IPS-15b (cell line): ENCODE results near the gene FERMT2.

ENCODE experiments used
- H3K27me3 ChIP-seq: one replicate; pipeline ENCODE4 v1.6.1; 2013; ENCODE audit warnings: low read length; ENCODE audit not compliant: control insufficient read depth, insufficient read depth
- H3K36me3 ChIP-seq: one replicate; pipeline ENCODE4 v1.6.1; 2013; ENCODE audit warnings: low read length; ENCODE audit not compliant: control insufficient read depth, insufficient read depth
- H3K4me1 ChIP-seq: one replicate; pipeline ENCODE4 v1.6.1; 2013; ENCODE audit warnings: mild to moderate bottlenecking, low read length; ENCODE audit not compliant: control insufficient read depth, insufficient read depth
- H3K4me3 ChIP-seq: one replicate; pipeline ENCODE4 v1.5.1; 2013; ENCODE audit warnings: low read depth, low read length
- H3K9ac ChIP-seq: one replicate; pipeline ENCODE4 v1.6.1; 2013; ENCODE audit warnings: low read depth, mild to moderate bottlenecking, low read length
- H3K9me3 ChIP-seq: one replicate; pipeline ENCODE4 v1.6.1; 2013; ENCODE audit warnings: mild to moderate bottlenecking, low read length; ENCODE audit not compliant: control insufficient read depth, insufficient read depth

FERMT2 gene

GRCh38 chr14:52917735-52918134, 33.1 kb downstream of the FERMT2 start:
- H3K4me3 ChIP-seq = no peak overlapping the region
- no peaks in the 10 kb centered on the region for H3K4me1 ChIP-seq
- H3K9ac ChIP-seq = no peak overlapping the region
- no peaks in the 10 kb centered on the region for H3K9me3 ChIP-seq
- H3K36me3 ChIP-seq = no peaks in the 10 kb centered on the region
- no peaks in the 10 kb centered on the region for H3K27me3 ChIP-seq

- no peak overlapping the region for H3K9ac ChIP-seq
- no peaks in the 10 kb centered on the region for H3K4me1 ChIP-seq
- no peaks in the 10 kb centered on the region for H3K9me3 ChIP-seq
- H3K27me3 ChIP-seq = no peaks in the 10 kb centered on the region
- no peak overlapping the region for H3K4me3 ChIP-seq
- no peaks in the 10 kb centered on the region for H3K36me3 ChIP-seq
Measured at GRCh38 chr14:52914295-52914694, 36.6 kb downstream of the FERMT2 start.

GRCh38 chr14:52913271-52913670, 37.6 kb downstream of the FERMT2 start:
- Histone ChIP-seq H3K9me3 (no peaks in the 10 kb centered on the region), H3K4me3 (no peak overlapping the region), H3K36me3 (peaks cover 3% of the 10 kb centered on the region), H3K9ac (no peak overlapping the region), H3K27me3 (no peaks in the 10 kb centered on the region), H3K4me1 (no peaks in the 10 kb centered on the region)

- H3K9me3 ChIP-seq = no peaks in the 10 kb centered on the region
- no peak overlapping the region for H3K9ac ChIP-seq
- H3K4me1 ChIP-seq = no peaks in the 10 kb centered on the region
- H3K36me3 ChIP-seq = peaks cover 3% of the 10 kb centered on the region
- H3K27me3 ChIP-seq = no peaks in the 10 kb centered on the region
- H3K4me3 ChIP-seq = no peak overlapping the region
Measured at GRCh38 chr14:52911904-52912303, 38.9 kb downstream of the FERMT2 start.

- Histone ChIP-seq H3K9me3 (no peaks in the 10 kb centered on the region), H3K4me1 (no peaks in the 10 kb centered on the region), H3K36me3 (peaks cover 3% of the 10 kb centered on the region), H3K4me3 (no peak overlapping the region), H3K27me3 (no peaks in the 10 kb centered on the region), H3K9ac (no peak overlapping the region)
Measured at GRCh38 chr14:52910572-52910971, 40.3 kb downstream of the FERMT2 start.

- Histone ChIP-seq H3K4me3 (no peak overlapping the region), H3K36me3 (peaks cover 3% of the 10 kb centered on the region), H3K9ac (no peak overlapping the region), H3K9me3 (no peaks in the 10 kb centered on the region), H3K27me3 (no peaks in the 10 kb centered on the region), H3K4me1 (no peaks in the 10 kb centered on the region)
Measured at GRCh38 chr14:52907949-52908348, 42.9 kb downstream of the FERMT2 start.

- H3K36me3 ChIP-seq = peaks cover 3% of the 10 kb centered on the region
- H3K9me3 ChIP-seq = no peaks in the 10 kb centered on the region
- H3K4me1 ChIP-seq = peaks cover 3% of the 10 kb centered on the region
- no peaks in the 10 kb centered on the region for H3K27me3 ChIP-seq
- no peak overlapping the region for H3K4me3 ChIP-seq
- no peak overlapping the region for H3K9ac ChIP-seq
Measured at GRCh38 chr14:52906141-52906601, 44.7 kb downstream of the FERMT2 start.

- H3K4me1 ChIP-seq = peaks cover 3% of the 10 kb centered on the region
- H3K4me3 ChIP-seq = no peak overlapping the region
- H3K9me3 ChIP-seq = no peaks in the 10 kb centered on the region
- no peaks in the 10 kb centered on the region for H3K36me3 ChIP-seq
- H3K9ac ChIP-seq = no peak overlapping the region
- no peaks in the 10 kb centered on the region for H3K27me3 ChIP-seq
Measured at GRCh38 chr14:52902971-52903619, 47.8 kb downstream of the FERMT2 start.

- no peak overlapping the region for H3K4me3 ChIP-seq
- no peaks in the 10 kb centered on the region for H3K36me3 ChIP-seq
- no peaks in the 10 kb centered on the region for H3K27me3 ChIP-seq
- H3K4me1 ChIP-seq = peaks cover 3% of the 10 kb centered on the region
- no peak overlapping the region for H3K9ac ChIP-seq
- H3K9me3 ChIP-seq = no peaks in the 10 kb centered on the region
Measured at GRCh38 chr14:52901357-52901980, 49.4 kb downstream of the FERMT2 start.

GRCh38 chr14:52900731-52901130, 50.1 kb downstream of the FERMT2 start:
- Histone ChIP-seq H3K4me1 (peaks cover 3% of the 10 kb centered on the region), H3K4me3 (no peak overlapping the region), H3K27me3 (no peaks in the 10 kb centered on the region), H3K36me3 (no peaks in the 10 kb centered on the region), H3K9ac (no peak overlapping the region), H3K9me3 (no peaks in the 10 kb centered on the region)

GRCh38 chr14:52898496-52898895, 52.4 kb downstream of the FERMT2 start:
- H3K36me3 ChIP-seq = no peaks in the 10 kb centered on the region
- no peaks in the 10 kb centered on the region for H3K9me3 ChIP-seq
- no peak overlapping the region for H3K4me3 ChIP-seq
- peaks cover 3% of the 10 kb centered on the region for H3K4me1 ChIP-seq
- H3K27me3 ChIP-seq = no peaks in the 10 kb centered on the region
- no peak overlapping the region for H3K9ac ChIP-seq

- Histone ChIP-seq H3K27me3 (no peaks in the 10 kb centered on the region), H3K9me3 (no peaks in the 10 kb centered on the region), H3K36me3 (peaks cover 5% of the 10 kb centered on the region), H3K4me1 (no peaks in the 10 kb centered on the region), H3K4me3 (no peak overlapping the region), H3K9ac (no peak overlapping the region)
Measured at GRCh38 chr14:52895000-52895399, 55.9 kb downstream of the FERMT2 start.
